WTC11 (cell line): Measurements from ENCODE around the gene UCK1. TPM values are rescaled to one million over a fixed set of nuclear protein-coding genes. Genes with fewer than 3 reads are reported as not detected.

Experiments used
- ATAC-seq: fragments of 200-7000 bp; cut with Tn5 transposase; 2 replicates; pipeline ENCODE4 v1.10.0; 2021; ENCODE audit warnings: mild to moderate bottlenecking, moderate library complexity
- CTCF ChIA-PET: fragments of 300-600 bp; sonication (Branson Sonifier 250); formaldehyde crosslinking; loops from one replicate; lab custom pipeline; 2021; ENCODE audit warnings: antibody characterized with exemption; lab: Charles Lee
- POLR2A ChIA-PET: fragments of 350-600 bp; sonication (Branson Sonifier 250); formaldehyde crosslinking; loops from one replicate; lab custom pipeline; 2021; ENCODE audit warnings: antibody characterized with exemption; lab: Charles Lee
- DNase-seq: peaks from one replicate; pipeline ENCODE4 v3.0.0; 2021; ENCODE audit warnings: low spot score
- H3K27ac Mint-ChIP-seq: 2 replicates; pipeline ENCODE4 v1.8.0; 2021; ENCODE audit warnings: mixed read lengths
- H3K27me3 Mint-ChIP-seq: 2 replicates; pipeline ENCODE4 v1.8.0; 2021; ENCODE audit warnings: low read depth, mild to moderate bottlenecking, moderate library complexity, mixed read lengths
- H3K36me3 Mint-ChIP-seq: 2 replicates; pipeline ENCODE4 v1.8.0; 2021; ENCODE audit warnings: mixed read lengths
- H3K4me1 Mint-ChIP-seq: 2 replicates; pipeline ENCODE4 v1.8.0; 2022; ENCODE audit warnings: mixed read lengths
- H3K4me3 Mint-ChIP-seq: 2 replicates; pipeline ENCODE4 v1.8.0; 2021; ENCODE audit warnings: mild to moderate bottlenecking, moderate library complexity, mixed read lengths
- H3K9me3 Mint-ChIP-seq: 2 replicates; pipeline ENCODE4 v1.8.0; 2021; ENCODE audit warnings: mixed read lengths
- ETV6 ChIP-seq: sonication (generic); formaldehyde crosslinking; IDR thresholded peaks from 2 replicates; pipeline ENCODE4 v1.8.1; 2022; ENCODE audit warnings: mild to moderate bottlenecking, missing genetic modification reagents
- MXD4 ChIP-seq: fragments of 250-450 bp; sonication (Bioruptor Pico); IDR thresholded peaks from 2 replicates; pipeline ENCODE4 v1.8.0; 2021; ENCODE audit warnings: mild to moderate bottlenecking, moderate library complexity, borderline replicate concordance
- MYBL2 ChIP-seq: sonication (generic); formaldehyde crosslinking; IDR thresholded peaks from 2 replicates; pipeline ENCODE4 v1.8.1; 2023; ENCODE audit warnings: mild to moderate bottlenecking, moderate library complexity, missing genetic modification reagents
- NFYB ChIP-seq: sonication (generic); formaldehyde crosslinking; conservative IDR thresholded peaks from 2 replicates; pipeline ENCODE4 v1.8.0; 2022; ENCODE audit warnings: low read depth, missing genetic modification reagents
- NR1H2 ChIP-seq: sonication (generic); formaldehyde crosslinking; IDR thresholded peaks from 2 replicates; pipeline ENCODE4 v1.9.0; 2021; ENCODE audit warnings: mild to moderate bottlenecking, moderate library complexity, missing genetic modification reagents
- NR2C2 ChIP-seq: sonication (generic); formaldehyde crosslinking; IDR thresholded peaks from 2 replicates; pipeline ENCODE4 v1.8.0; 2022; ENCODE audit warnings: mild to moderate bottlenecking, missing genetic modification reagents
- TP53 ChIP-seq: sonication (generic); formaldehyde crosslinking; IDR thresholded peaks from 2 replicates; pipeline ENCODE4 v1.8.1; 2023; ENCODE audit warnings: mild to moderate bottlenecking, missing genetic modification reagents
- ZNF416 ChIP-seq: fragments of 250-450 bp; sonication (Bioruptor Pico); IDR thresholded peaks from 2 replicates; pipeline ENCODE4 v1.9.0; 2021; ENCODE audit warnings: mild to moderate bottlenecking, inconsistent platforms
- ZNF671 ChIP-seq: fragments of 250-450 bp; sonication (Bioruptor Pico); IDR thresholded peaks from 2 replicates; pipeline ENCODE4 v1.8.0; 2021; ENCODE audit warnings: mild to moderate bottlenecking
- total RNA-seq: library from RNA; stranded (reverse); gene quantifications from 3 replicates; pipeline ENCODE4 v1.2.3, GENCODE V29; 2021
- TF ChIP-seq, protein P1 (sequence below): sonication (generic); formaldehyde crosslinking; IDR thresholded peaks from 2 replicates; pipeline ENCODE4 v1.8.0; 2022; ENCODE audit warnings: mild to moderate bottlenecking, missing genetic modification reagents
- TF ChIP-seq, protein P2 (sequence below): sonication (generic); formaldehyde crosslinking; IDR thresholded peaks from 2 replicates; pipeline ENCODE4 v1.8.1; 2023; ENCODE audit warnings: mild to moderate bottlenecking, missing genetic modification reagents, moderate library complexity
- TF ChIP-seq, protein P3 (sequence below): sonication (generic); formaldehyde crosslinking; IDR thresholded peaks from 2 replicates; pipeline ENCODE4 v1.8.0; 2022; ENCODE audit warnings: missing genetic modification reagents
- TF ChIP-seq, protein P4 (sequence below): fragments of 250-450 bp; sonication (Bioruptor Pico); IDR thresholded peaks from 2 replicates; pipeline ENCODE4 v1.9.0; 2021; ENCODE audit warnings: mild to moderate bottlenecking
- TF ChIP-seq, protein P5 (sequence below): sonication (generic); formaldehyde crosslinking; IDR thresholded peaks from 2 replicates; pipeline ENCODE4 v1.8.0; 2023; ENCODE audit warnings: missing genetic modification reagents
- TF ChIP-seq, protein P6 (sequence below): sonication (generic); formaldehyde crosslinking; IDR thresholded peaks from 2 replicates; pipeline ENCODE4 v1.8.1; 2022; ENCODE audit warnings: missing genetic modification reagents, borderline replicate concordance
- TF ChIP-seq, protein P7 (sequence below): fragments of 250-450 bp; sonication (Bioruptor Pico); IDR thresholded peaks from 2 replicates; pipeline ENCODE4 v1.9.0; 2021; ENCODE audit warnings: mild to moderate bottlenecking
- TF ChIP-seq, protein P8 (sequence below): sonication (generic); formaldehyde crosslinking; IDR thresholded peaks from 2 replicates; pipeline ENCODE4 v1.8.0; 2023; ENCODE audit warnings: missing genetic modification reagents, mild to moderate bottlenecking, borderline replicate concordance
- TF ChIP-seq, protein P9 (sequence below): fragments of 200-600 bp; IDR thresholded peaks from 2 replicates; pipeline ENCODE4 v1.8.0; 2022; ENCODE audit warnings: antibody characterized with exemption

The UCK1 gene
- total RNA-seq, 1 experiment from 2014 or later, result 29.6 TPM

DNA sequence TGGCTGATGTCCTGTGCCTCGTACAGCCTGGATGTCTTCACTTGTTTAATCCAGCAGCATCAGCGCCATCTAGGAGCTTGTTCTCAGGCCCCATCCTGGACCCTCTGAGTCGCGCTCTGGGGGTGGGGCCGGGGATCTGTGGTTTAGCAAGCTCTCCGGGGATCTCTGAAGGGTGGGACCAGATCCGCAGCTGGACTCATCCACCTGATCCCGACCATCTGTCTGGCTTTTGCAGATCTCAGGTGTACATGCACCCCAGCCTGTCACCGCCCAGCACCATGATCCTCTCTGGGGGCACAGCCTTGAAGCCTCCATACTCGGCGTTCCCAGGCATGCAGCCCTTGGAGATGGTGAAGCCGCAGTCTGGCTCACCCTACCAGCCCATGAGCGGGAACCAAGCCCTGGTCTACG is 43.4 kb downstream of the UCK1 start:
- no peaks in the 10 kb centered on the region for H3K4me1 Mint-ChIP-seq
- H3K9me3 Mint-ChIP-seq, result no peaks in the 10 kb centered on the region
- no peaks in the 10 kb centered on the region for H3K27me3 Mint-ChIP-seq
- TF ChIP-seq, protein P1, sequence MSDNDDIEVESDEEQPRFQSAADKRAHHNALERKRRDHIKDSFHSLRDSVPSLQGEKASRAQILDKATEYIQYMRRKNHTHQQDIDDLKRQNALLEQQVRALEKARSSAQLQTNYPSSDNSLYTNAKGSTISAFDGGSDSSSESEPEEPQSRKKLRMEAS (CRISPR knock-in tag), result no peak
- TF ChIP-seq, protein P2, sequence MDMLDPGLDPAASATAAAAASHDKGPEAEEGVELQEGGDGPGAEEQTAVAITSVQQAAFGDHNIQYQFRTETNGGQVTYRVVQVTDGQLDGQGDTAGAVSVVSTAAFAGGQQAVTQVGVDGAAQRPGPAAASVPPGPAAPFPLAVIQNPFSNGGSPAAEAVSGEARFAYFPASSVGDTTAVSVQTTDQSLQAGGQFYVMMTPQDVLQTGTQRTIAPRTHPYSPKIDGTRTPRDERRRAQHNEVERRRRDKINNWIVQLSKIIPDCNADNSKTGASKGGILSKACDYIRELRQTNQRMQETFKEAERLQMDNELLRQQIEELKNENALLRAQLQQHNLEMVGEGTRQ (CRISPR knock-in tag), result no peak
- no peak for TF ChIP-seq ETV6 (CRISPR knock-in tag)
- TF ChIP-seq ZNF416, result no peak
- TF ChIP-seq, protein P3, sequence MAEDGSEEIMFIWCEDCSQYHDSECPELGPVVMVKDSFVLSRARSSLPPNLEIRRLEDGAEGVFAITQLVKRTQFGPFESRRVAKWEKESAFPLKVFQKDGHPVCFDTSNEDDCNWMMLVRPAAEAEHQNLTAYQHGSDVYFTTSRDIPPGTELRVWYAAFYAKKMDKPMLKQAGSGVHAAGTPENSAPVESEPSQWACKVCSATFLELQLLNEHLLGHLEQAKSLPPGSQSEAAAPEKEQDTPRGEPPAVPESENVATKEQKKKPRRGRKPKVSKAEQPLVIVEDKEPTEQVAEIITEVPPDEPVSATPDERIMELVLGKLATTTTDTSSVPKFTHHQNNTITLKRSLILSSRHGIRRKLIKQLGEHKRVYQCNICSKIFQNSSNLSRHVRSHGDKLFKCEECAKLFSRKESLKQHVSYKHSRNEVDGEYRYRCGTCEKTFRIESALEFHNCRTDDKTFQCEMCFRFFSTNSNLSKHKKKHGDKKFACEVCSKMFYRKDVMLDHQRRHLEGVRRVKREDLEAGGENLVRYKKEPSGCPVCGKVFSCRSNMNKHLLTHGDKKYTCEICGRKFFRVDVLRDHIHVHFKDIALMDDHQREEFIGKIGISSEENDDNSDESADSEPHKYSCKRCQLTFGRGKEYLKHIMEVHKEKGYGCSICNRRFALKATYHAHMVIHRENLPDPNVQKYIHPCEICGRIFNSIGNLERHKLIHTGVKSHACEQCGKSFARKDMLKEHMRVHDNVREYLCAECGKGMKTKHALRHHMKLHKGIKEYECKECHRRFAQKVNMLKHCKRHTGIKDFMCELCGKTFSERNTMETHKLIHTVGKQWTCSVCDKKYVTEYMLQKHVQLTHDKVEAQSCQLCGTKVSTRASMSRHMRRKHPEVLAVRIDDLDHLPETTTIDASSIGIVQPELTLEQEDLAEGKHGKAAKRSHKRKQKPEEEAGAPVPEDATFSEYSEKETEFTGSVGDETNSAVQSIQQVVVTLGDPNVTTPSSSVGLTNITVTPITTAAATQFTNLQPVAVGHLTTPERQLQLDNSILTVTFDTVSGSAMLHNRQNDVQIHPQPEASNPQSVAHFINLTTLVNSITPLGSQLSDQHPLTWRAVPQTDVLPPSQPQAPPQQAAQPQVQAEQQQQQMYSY, result no peak
- TF ChIP-seq, protein P4, sequence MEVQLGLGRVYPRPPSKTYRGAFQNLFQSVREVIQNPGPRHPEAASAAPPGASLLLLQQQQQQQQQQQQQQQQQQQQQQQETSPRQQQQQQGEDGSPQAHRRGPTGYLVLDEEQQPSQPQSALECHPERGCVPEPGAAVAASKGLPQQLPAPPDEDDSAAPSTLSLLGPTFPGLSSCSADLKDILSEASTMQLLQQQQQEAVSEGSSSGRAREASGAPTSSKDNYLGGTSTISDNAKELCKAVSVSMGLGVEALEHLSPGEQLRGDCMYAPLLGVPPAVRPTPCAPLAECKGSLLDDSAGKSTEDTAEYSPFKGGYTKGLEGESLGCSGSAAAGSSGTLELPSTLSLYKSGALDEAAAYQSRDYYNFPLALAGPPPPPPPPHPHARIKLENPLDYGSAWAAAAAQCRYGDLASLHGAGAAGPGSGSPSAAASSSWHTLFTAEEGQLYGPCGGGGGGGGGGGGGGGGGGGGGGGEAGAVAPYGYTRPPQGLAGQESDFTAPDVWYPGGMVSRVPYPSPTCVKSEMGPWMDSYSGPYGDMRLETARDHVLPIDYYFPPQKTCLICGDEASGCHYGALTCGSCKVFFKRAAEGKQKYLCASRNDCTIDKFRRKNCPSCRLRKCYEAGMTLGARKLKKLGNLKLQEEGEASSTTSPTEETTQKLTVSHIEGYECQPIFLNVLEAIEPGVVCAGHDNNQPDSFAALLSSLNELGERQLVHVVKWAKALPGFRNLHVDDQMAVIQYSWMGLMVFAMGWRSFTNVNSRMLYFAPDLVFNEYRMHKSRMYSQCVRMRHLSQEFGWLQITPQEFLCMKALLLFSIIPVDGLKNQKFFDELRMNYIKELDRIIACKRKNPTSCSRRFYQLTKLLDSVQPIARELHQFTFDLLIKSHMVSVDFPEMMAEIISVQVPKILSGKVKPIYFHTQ (CRISPR knock-in tag), result no peak
- TF ChIP-seq NR1H2 (CRISPR knock-in tag), result no peak
- TF ChIP-seq, protein P5, sequence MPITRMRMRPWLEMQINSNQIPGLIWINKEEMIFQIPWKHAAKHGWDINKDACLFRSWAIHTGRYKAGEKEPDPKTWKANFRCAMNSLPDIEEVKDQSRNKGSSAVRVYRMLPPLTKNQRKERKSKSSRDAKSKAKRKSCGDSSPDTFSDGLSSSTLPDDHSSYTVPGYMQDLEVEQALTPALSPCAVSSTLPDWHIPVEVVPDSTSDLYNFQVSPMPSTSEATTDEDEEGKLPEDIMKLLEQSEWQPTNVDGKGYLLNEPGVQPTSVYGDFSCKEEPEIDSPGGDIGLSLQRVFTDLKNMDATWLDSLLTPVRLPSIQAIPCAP, result no peak
- TF ChIP-seq MXD4, result no peak
- TF ChIP-seq MYBL2, result no peak
- TF ChIP-seq TP53, result no peak
- no peak for TF ChIP-seq NR2C2 (CRISPR knock-in tag)
- TF ChIP-seq, protein P6, sequence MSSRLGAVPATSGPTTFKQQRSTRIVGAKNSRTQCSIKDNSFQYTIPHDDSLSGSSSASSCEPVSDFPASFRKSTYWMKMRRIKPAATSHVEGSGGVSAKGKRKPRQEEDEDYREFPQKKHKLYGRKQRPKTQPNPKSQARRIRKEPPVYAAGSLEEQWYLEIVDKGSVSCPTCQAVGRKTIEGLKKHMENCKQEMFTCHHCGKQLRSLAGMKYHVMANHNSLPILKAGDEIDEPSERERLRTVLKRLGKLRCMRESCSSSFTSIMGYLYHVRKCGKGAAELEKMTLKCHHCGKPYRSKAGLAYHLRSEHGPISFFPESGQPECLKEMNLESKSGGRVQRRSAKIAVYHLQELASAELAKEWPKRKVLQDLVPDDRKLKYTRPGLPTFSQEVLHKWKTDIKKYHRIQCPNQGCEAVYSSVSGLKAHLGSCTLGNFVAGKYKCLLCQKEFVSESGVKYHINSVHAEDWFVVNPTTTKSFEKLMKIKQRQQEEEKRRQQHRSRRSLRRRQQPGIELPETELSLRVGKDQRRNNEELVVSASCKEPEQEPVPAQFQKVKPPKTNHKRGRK (CRISPR knock-in tag), result no peak
- TF ChIP-seq, protein P7, sequence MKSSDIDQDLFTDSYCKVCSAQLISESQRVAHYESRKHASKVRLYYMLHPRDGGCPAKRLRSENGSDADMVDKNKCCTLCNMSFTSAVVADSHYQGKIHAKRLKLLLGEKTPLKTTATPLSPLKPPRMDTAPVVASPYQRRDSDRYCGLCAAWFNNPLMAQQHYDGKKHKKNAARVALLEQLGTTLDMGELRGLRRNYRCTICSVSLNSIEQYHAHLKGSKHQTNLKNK (CRISPR knock-in tag), result no peak
- TF ChIP-seq NFYB (CRISPR knock-in tag), result no peak
- H3K4me3 Mint-ChIP-seq, result no peak overlapping the region
- POLR2A ChIA-PET, result interaction anchor here (0.6 kb wide), 1 partner anchor 729 kb away, joined by 3 read pairs; no protein-coding TSS in a partner anchor
- H3K36me3 Mint-ChIP-seq, result peaks cover 100% of the 10 kb centered on the region
- CTCF ChIA-PET, result interaction anchor here (0.9 to 1.2 kb wide), 3 partner anchors 10 to 137 kb away, joined by 3 to 6 read pairs (median 5); no protein-coding TSS in a partner anchor
- ATAC-seq, result peak; percentile 32
- no peak for DNase-seq
- H3K27ac Mint-ChIP-seq, result peak overlapping the region; percentile 25; the same call in 1 of the 2 replicates

DNA sequence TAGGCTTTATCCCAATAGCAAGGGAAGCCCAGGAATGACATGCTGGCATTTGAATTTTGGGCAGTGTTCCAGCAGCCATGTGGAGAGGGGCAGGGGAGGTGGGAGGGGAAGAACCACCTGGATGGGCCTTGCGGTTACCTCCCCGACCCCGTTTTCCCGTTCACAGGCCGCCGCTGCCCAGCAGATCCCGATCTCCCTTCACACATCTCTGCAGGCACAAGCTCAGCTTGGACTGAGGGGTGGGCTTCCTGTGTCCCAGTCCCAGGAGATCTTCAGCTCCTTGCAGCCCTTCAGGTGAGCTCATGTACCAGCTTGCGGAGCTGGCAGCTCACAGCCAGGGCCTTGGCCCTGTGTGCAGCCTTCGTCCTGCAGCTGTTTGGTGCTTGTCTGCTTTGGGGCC is 44.1 kb downstream of the UCK1 start:
- ChIA-PET CTCF (interaction anchor here (0.7 to 1.2 kb wide), 4 partner anchors 9 to 137 kb away, joined by 3 to 6 read pairs (median 4); no protein-coding TSS in a partner anchor), POLR2A (interaction anchor here (0.6 kb wide), 1 partner anchor 730 kb away, joined by 3 read pairs; no protein-coding TSS in a partner anchor)
- Mint-ChIP-seq H3K4me1 (no peaks in the 10 kb centered on the region), H3K9me3 (no peaks in the 10 kb centered on the region), H3K27me3 (no peaks in the 10 kb centered on the region), H3K36me3 (peaks cover 100% of the 10 kb centered on the region), H3K4me3 (no peak overlapping the region), H3K27ac (no peak overlapping the region)
- DNase-seq, result no peak
- ATAC-seq, result no peak
- no peak for TF ChIP-seq ZNF671 (CRISPR knock-in tag)
- TF ChIP-seq, protein P8, sequence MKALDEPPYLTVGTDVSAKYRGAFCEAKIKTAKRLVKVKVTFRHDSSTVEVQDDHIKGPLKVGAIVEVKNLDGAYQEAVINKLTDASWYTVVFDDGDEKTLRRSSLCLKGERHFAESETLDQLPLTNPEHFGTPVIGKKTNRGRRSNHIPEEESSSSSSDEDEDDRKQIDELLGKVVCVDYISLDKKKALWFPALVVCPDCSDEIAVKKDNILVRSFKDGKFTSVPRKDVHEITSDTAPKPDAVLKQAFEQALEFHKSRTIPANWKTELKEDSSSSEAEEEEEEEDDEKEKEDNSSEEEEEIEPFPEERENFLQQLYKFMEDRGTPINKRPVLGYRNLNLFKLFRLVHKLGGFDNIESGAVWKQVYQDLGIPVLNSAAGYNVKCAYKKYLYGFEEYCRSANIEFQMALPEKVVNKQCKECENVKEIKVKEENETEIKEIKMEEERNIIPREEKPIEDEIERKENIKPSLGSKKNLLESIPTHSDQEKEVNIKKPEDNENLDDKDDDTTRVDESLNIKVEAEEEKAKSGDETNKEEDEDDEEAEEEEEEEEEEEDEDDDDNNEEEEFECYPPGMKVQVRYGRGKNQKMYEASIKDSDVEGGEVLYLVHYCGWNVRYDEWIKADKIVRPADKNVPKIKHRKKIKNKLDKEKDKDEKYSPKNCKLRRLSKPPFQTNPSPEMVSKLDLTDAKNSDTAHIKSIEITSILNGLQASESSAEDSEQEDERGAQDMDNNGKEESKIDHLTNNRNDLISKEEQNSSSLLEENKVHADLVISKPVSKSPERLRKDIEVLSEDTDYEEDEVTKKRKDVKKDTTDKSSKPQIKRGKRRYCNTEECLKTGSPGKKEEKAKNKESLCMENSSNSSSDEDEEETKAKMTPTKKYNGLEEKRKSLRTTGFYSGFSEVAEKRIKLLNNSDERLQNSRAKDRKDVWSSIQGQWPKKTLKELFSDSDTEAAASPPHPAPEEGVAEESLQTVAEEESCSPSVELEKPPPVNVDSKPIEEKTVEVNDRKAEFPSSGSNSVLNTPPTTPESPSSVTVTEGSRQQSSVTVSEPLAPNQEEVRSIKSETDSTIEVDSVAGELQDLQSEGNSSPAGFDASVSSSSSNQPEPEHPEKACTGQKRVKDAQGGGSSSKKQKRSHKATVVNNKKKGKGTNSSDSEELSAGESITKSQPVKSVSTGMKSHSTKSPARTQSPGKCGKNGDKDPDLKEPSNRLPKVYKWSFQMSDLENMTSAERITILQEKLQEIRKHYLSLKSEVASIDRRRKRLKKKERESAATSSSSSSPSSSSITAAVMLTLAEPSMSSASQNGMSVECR (CRISPR knock-in tag), result no peak
- TF ChIP-seq, protein P9, sequence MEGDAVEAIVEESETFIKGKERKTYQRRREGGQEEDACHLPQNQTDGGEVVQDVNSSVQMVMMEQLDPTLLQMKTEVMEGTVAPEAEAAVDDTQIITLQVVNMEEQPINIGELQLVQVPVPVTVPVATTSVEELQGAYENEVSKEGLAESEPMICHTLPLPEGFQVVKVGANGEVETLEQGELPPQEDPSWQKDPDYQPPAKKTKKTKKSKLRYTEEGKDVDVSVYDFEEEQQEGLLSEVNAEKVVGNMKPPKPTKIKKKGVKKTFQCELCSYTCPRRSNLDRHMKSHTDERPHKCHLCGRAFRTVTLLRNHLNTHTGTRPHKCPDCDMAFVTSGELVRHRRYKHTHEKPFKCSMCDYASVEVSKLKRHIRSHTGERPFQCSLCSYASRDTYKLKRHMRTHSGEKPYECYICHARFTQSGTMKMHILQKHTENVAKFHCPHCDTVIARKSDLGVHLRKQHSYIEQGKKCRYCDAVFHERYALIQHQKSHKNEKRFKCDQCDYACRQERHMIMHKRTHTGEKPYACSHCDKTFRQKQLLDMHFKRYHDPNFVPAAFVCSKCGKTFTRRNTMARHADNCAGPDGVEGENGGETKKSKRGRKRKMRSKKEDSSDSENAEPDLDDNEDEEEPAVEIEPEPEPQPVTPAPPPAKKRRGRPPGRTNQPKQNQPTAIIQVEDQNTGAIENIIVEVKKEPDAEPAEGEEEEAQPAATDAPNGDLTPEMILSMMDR, result no peak
